Amniotic epithelial cell (primary cell): ENCODE measurements around the gene GOLGA6A.
A peak's percentile ranks its signal among the peaks of the same experiment; 100 is the strongest.
"Not testable (repeated sequence)": the region's sequence is repeated elsewhere in the genome, so short reads cannot be mapped to it uniquely, and the experiment has no call there.

ENCODE experiments used
- DNase-seq: peaks from one replicate; pipeline ENCODE4 v3.0.0-alpha.2; 2010; ENCODE audit warnings: low read depth

GOLGA6A gene

GRCh38 chr15:74082450-74082849 is at the start of gene GOLGA6A:
GOLGA6A (minus strand) TSS chr15:74082550; CDS start chr15:74082509, 41 bp downstream.
- DNase-seq = not testable (repeated sequence)

GRCh38 chr15:74131628-74132413 is 49.5 kb upstream of the GOLGA6A start:
- no peak for DNase-seq

- no peak for DNase-seq
Measured at GRCh38 chr15:74130849-74131627, 48.7 kb upstream of the GOLGA6A start.

- no peak for DNase-seq
Measured at GRCh38 chr15:74130155-74130848, 48.0 kb upstream of the GOLGA6A start, which contains the start of gene ISLR2. ISLR2 (plus strand) TSS chr15:74130586; CDS start chr15:74132755, 2,169 bp downstream.

GRCh38 chr15:74129586-74130154 is 47.3 kb upstream of the GOLGA6A start:
- DNase-seq = no peak

GRCh38 chr15:74128785-74129585 is 46.6 kb upstream of the GOLGA6A start:
- DNase-seq = no peak

GRCh38 chr15:74127954-74128784 is 45.8 kb upstream of the GOLGA6A start:
- no peak for DNase-seq

- DNase-seq = peak; percentile 65
Measured at GRCh38 chr15:74127255-74127953, 45.1 kb upstream of the GOLGA6A start.

- DNase-seq = no peak
Measured at GRCh38 chr15:74124759-74125158, 42.4 kb upstream of the GOLGA6A start.

GRCh38 chr15:74124196-74124595 is 41.8 kb upstream of the GOLGA6A start:
- DNase-seq = no peak

- no peak for DNase-seq
Measured at GRCh38 chr15:74123658-74124057, 41.3 kb upstream of the GOLGA6A start.

GRCh38 chr15:74123131-74123429 is 40.7 kb upstream of the GOLGA6A start:
- no peak for DNase-seq

- no peak for DNase-seq
Measured at GRCh38 chr15:74122403-74123130, 40.2 kb upstream of the GOLGA6A start.

GRCh38 chr15:74121858-74122257 is 39.5 kb upstream of the GOLGA6A start:
- DNase-seq = no peak

GRCh38 chr15:74121039-74121438 is 38.7 kb upstream of the GOLGA6A start:
- DNase-seq = no peak

GRCh38 chr15:74120426-74120825 is 38.1 kb upstream of the GOLGA6A start:
- DNase-seq = no peak

GRCh38 chr15:74109713-74110112 is 27.4 kb upstream of the GOLGA6A start:
- no peak for DNase-seq

GRCh38 chr15:74108611-74109010 is 26.3 kb upstream of the GOLGA6A start:
- DNase-seq = not testable (repeated sequence)

GRCh38 chr15:74108111-74108510 is 25.8 kb upstream of the GOLGA6A start:
- DNase-seq = no peak
